Neural cell (in vitro differentiated cells): Measurements from ENCODE around the gene CHKA. TPM values are rescaled to one million over a fixed set of nuclear protein-coding genes. Genes with fewer than 3 reads are reported as not detected.

Experiments
- H2AFZ ChIP-seq: fragments of 200-600, 300-800 bp; sonication (generic), shearing (Covaris generic); 2 replicates; pipeline ENCODE4 v1.6.0; 2014; ENCODE audit warnings: low read depth, mild to moderate bottlenecking, antibody characterized with exemption, low read length, moderate library complexity
- H3F3A ChIP-seq: fragments of 200-600 bp; shearing (Covaris generic); 2 replicates; pipeline ENCODE4 v1.6.1; 2016; ENCODE audit warnings: mild to moderate bottlenecking, moderate library complexity, mixed read lengths, antibody characterized with exemption, low read length; ENCODE audit not compliant: insufficient read depth, poor library complexity, severe bottlenecking
- H3K27ac ChIP-seq: fragments of 200-600, 300-800 bp; sonication (generic), shearing (Covaris generic); 2 replicates; pipeline ENCODE4 v1.5.1; 2014; ENCODE audit warnings: mild to moderate bottlenecking, low read length, moderate library complexity
- H3K27me3 ChIP-seq: fragments of 300-800, 200-600 bp; sonication (generic), shearing (Covaris generic); 2 replicates; pipeline ENCODE4 v1.6.0; 2014; ENCODE audit warnings: mild to moderate bottlenecking, low read depth, low read length, moderate library complexity; ENCODE audit not compliant: insufficient read depth
- H3K36me3 ChIP-seq: fragments of 300-800, 200-600 bp; sonication (generic), shearing (Covaris generic); 2 replicates; pipeline ENCODE4 v1.5.1; 2014; ENCODE audit warnings: mild to moderate bottlenecking, antibody characterized with exemption, low read length, moderate library complexity; ENCODE audit not compliant: insufficient read depth
- H3K4me2 ChIP-seq: fragments of 300-800, 200-600 bp; sonication (generic), shearing (Covaris generic); 2 replicates; pipeline ENCODE4 v1.6.0; 2014; ENCODE audit warnings: mild to moderate bottlenecking, low read length
- H3K4me3 ChIP-seq: fragments of 300-800, 200-600 bp; sonication (generic), shearing (Covaris generic); 2 replicates; pipeline ENCODE4 v1.5.1; 2014; ENCODE audit warnings: mild to moderate bottlenecking, low read length, moderate library complexity
- H3K79me2 ChIP-seq: fragments of 200-600 bp; shearing (Covaris generic); replicated peaks from 2 replicates; pipeline ENCODE4 v1.6.0; 2014; ENCODE audit warnings: mild to moderate bottlenecking, low read length, moderate library complexity; ENCODE audit not compliant: insufficient read depth
- H3K9ac ChIP-seq: fragments of 300-800, 200-600 bp; sonication (generic), shearing (Covaris generic); 2 replicates; pipeline ENCODE4 v1.6.1; 2016; ENCODE audit warnings: mild to moderate bottlenecking, low read length, mixed read lengths
- H3K9me2 ChIP-seq: fragments of 200-600 bp; shearing (Covaris generic); 2 replicates; pipeline ENCODE4 v1.6.1; 2016; ENCODE audit warnings: mild to moderate bottlenecking, low read length, mixed read lengths; ENCODE audit not compliant: insufficient read depth
- H3K9me3 ChIP-seq: fragments of 200-600, 300-800 bp; sonication (generic), shearing (Covaris generic); 2 replicates; pipeline ENCODE4 v1.6.1; 2016; ENCODE audit warnings: mild to moderate bottlenecking, mixed run types, low read length, moderate library complexity, mixed read lengths
- H4K20me1 ChIP-seq: fragments of 200-600 bp; shearing (Covaris generic); 2 replicates; pipeline ENCODE4 v1.6.1; 2016; ENCODE audit warnings: mild to moderate bottlenecking, mixed run types; ENCODE audit not compliant: insufficient read depth
- EP300 ChIP-seq: fragments of 450-650 bp; conservative IDR thresholded peaks from 2 replicates; pipeline ENCODE4 v1.6.1; 2014; ENCODE audit warnings: antibody characterized with exemption, mild to moderate bottlenecking, moderate library complexity; ENCODE audit not compliant: poor library complexity, severe bottlenecking
- EZH2 ChIP-seq: fragments of 200-600, 300-800 bp; shearing (Covaris generic), sonication (generic); IDR thresholded peaks from 2 replicates; pipeline ENCODE4 v1.6.1; 2014; ENCODE audit warnings: antibody characterized with exemption, low read length, borderline replicate concordance, mild to moderate bottlenecking; ENCODE audit not compliant: insufficient read depth, poor library complexity, severe bottlenecking
- MXI1 ChIP-seq: fragments of 450-650 bp; conservative IDR thresholded peaks from 2 replicates; pipeline ENCODE4 v1.6.1; 2014; ENCODE audit warnings: antibody characterized with exemption, mild to moderate bottlenecking; ENCODE audit not compliant: poor library complexity, severe bottlenecking
- POLR2AphosphoS5 ChIP-seq: IDR thresholded peaks from 2 replicates; pipeline ENCODE4 v1.6.1; 2012
- RAD21 ChIP-seq: fragments of 450-650 bp; conservative IDR thresholded peaks from 2 replicates; pipeline ENCODE4 v1.6.1; 2014; ENCODE audit warnings: antibody characterized with exemption, mild to moderate bottlenecking, moderate library complexity
- SMC3 ChIP-seq: fragments of 450-650 bp; conservative IDR thresholded peaks from 2 replicates; pipeline ENCODE4 v1.6.1; 2014; ENCODE audit warnings: antibody characterized with exemption, mild to moderate bottlenecking, moderate library complexity; ENCODE audit not compliant: poor library complexity
- TAF1 ChIP-seq: IDR thresholded peaks from 2 replicates; pipeline ENCODE4 v1.6.1; 2012; ENCODE audit warnings: low read depth
- polyA plus RNA-seq: library from polyadenylated mRNA; depleted of rRNA; stranded (reverse); fragments of >200 nt; gene quantifications from 2 replicates; pipeline ENCODE4 v1.2.3, GENCODE V29; 2014
- TF ChIP-seq, protein P1 (sequence below): fragments of 450-650 bp; IDR thresholded peaks from 2 replicates; pipeline ENCODE4 v1.5.1; 2014; ENCODE audit warnings: antibody characterized with exemption, mild to moderate bottlenecking, moderate library complexity; ENCODE audit not compliant: poor library complexity, severe bottlenecking
- TF ChIP-seq, protein P2 (sequence below): IDR thresholded peaks from 2 replicates; pipeline ENCODE4 v1.6.1; 2012; ENCODE audit warnings: borderline replicate concordance

The CHKA gene
- polyA plus RNA-seq, 1 donor from 2014 or later = 90.0 TPM

DNA sequence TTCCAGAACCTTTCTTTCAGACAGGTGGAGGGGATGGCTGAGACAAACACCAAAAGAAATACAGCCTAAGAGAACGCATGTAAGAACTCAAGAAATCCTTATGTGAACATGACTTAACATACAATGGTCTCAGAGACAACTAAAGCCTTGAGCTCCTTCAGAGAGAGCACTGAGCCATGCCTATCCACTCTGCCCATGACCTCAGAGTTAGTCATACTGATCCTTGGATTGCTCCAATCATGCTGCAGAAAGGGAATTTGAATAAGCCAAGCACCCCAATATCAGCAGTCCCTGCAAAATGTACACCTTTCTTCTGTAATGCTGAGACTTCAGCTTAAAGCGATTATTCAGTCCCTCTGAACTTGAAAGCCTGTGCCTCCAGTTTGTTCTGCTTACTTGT lies 43.2 kb upstream of the CHKA start:
- H4K20me1 ChIP-seq = no peaks in the 10 kb centered on the region
- H3K36me3 ChIP-seq = peaks cover 4% of the 10 kb centered on the region
- no peaks in the 10 kb centered on the region for H3K27me3 ChIP-seq
- no peak overlapping the region for H3K4me3 ChIP-seq
- no peaks in the 10 kb centered on the region for H3K9me3 ChIP-seq
- no peak overlapping the region for H3K27ac ChIP-seq
- no peaks in the 10 kb centered on the region for H3K79me2 ChIP-seq
- no peaks in the 10 kb centered on the region for H3F3A ChIP-seq
- TF ChIP-seq, protein P1, sequence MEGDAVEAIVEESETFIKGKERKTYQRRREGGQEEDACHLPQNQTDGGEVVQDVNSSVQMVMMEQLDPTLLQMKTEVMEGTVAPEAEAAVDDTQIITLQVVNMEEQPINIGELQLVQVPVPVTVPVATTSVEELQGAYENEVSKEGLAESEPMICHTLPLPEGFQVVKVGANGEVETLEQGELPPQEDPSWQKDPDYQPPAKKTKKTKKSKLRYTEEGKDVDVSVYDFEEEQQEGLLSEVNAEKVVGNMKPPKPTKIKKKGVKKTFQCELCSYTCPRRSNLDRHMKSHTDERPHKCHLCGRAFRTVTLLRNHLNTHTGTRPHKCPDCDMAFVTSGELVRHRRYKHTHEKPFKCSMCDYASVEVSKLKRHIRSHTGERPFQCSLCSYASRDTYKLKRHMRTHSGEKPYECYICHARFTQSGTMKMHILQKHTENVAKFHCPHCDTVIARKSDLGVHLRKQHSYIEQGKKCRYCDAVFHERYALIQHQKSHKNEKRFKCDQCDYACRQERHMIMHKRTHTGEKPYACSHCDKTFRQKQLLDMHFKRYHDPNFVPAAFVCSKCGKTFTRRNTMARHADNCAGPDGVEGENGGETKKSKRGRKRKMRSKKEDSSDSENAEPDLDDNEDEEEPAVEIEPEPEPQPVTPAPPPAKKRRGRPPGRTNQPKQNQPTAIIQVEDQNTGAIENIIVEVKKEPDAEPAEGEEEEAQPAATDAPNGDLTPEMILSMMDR = no peak
- no peak overlapping the region for H3K9ac ChIP-seq
- no peak overlapping the region for H2AFZ ChIP-seq
- no peak overlapping the region for H3K4me2 ChIP-seq
- H3K9me2 ChIP-seq = no peaks in the 10 kb centered on the region

DNA sequence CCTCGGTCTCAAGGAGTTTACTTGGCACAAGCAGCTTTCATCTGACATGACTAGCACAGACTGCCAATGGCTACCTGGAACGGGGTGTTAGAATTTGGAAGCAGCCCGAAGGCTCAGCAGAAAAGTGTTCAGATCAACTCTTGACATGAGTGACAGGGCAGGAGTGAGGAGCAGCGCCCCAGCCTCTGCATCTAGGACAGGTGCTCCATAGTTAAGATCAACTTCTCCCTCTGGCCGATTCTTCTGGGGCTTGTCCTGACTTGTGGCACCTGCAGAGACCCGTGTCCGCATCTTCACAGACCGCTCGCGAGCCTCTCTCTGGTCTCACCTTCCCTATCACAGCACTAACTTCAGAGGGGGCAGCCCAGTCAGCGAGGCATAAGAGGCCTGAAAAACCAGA lies 42.5 kb upstream of the CHKA start:
- no peak for TF ChIP-seq SMC3
- TF ChIP-seq POLR2AphosphoS5 = no peak
- no peak for TF ChIP-seq TAF1
- Histone ChIP-seq H3K36me3 (peaks cover 4% of the 10 kb centered on the region), H3K9me3 (no peaks in the 10 kb centered on the region)

DNA sequence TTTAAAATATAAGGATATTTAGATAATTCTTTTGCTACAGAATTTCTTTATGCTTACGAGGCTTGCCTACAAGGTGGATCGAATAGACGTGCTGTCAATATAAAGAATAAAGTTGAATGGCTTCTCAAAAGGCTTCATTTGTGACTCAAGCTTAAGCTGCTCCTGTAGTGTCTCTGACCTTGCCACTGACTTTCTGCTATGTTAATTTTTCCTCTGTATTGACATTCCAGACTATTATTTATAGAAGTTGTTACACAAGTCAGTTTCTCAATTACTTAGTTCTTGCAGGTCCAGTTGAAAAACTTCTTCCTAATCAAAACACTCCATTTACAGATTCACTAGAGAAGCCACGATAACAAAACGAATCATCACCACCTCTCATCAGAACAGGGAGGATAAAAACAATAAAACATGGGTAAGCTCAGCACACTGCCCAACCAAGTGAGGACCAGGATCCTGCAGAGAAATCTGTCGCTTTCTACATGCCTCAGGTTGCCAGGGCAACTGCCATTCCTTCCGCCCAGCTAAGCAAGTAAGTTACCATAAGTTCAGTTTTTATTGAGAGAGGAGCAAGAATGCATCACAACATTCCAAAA lies 39.0 kb upstream of the CHKA start:
- Histone ChIP-seq H3F3A (no peaks in the 10 kb centered on the region), H3K27me3 (no peaks in the 10 kb centered on the region), H3K4me2 (no peak overlapping the region), H3K36me3 (peaks cover 15% of the 10 kb centered on the region), H3K9ac (no peak overlapping the region), H4K20me1 (no peaks in the 10 kb centered on the region), H3K9me3 (no peaks in the 10 kb centered on the region), H3K27ac (no peak overlapping the region), H3K4me3 (no peak overlapping the region), H3K9me2 (no peaks in the 10 kb centered on the region), H3K79me2 (no peaks in the 10 kb centered on the region), H2AFZ (no peak overlapping the region)
- no peak for TF ChIP-seq MXI1
- no peak for TF ChIP-seq EP300
- no peak for TF ChIP-seq POLR2AphosphoS5
- TF ChIP-seq, protein P1 = no peak
- TF ChIP-seq TAF1 = no peak
- TF ChIP-seq EZH2 = no peak
- TF ChIP-seq, protein P2, sequence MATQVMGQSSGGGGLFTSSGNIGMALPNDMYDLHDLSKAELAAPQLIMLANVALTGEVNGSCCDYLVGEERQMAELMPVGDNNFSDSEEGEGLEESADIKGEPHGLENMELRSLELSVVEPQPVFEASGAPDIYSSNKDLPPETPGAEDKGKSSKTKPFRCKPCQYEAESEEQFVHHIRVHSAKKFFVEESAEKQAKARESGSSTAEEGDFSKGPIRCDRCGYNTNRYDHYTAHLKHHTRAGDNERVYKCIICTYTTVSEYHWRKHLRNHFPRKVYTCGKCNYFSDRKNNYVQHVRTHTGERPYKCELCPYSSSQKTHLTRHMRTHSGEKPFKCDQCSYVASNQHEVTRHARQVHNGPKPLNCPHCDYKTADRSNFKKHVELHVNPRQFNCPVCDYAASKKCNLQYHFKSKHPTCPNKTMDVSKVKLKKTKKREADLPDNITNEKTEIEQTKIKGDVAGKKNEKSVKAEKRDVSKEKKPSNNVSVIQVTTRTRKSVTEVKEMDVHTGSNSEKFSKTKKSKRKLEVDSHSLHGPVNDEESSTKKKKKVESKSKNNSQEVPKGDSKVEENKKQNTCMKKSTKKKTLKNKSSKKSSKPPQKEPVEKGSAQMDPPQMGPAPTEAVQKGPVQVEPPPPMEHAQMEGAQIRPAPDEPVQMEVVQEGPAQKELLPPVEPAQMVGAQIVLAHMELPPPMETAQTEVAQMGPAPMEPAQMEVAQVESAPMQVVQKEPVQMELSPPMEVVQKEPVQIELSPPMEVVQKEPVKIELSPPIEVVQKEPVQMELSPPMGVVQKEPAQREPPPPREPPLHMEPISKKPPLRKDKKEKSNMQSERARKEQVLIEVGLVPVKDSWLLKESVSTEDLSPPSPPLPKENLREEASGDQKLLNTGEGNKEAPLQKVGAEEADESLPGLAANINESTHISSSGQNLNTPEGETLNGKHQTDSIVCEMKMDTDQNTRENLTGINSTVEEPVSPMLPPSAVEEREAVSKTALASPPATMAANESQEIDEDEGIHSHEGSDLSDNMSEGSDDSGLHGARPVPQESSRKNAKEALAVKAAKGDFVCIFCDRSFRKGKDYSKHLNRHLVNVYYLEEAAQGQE = no peak
- TF ChIP-seq SMC3 = no peak
- no peak for TF ChIP-seq RAD21

More for the DNA sequence above, 42.5 kb upstream of the CHKA start:
- Histone ChIP-seq H3K9me2 (no peaks in the 10 kb centered on the region), H3F3A (no peaks in the 10 kb centered on the region), H3K9ac (no peak overlapping the region), H4K20me1 (no peaks in the 10 kb centered on the region), H3K79me2 (no peaks in the 10 kb centered on the region), H3K27me3 (no peaks in the 10 kb centered on the region), H3K4me3 (no peak overlapping the region), H2AFZ (no peak overlapping the region), H3K4me2 (no peak overlapping the region), H3K27ac (no peak overlapping the region)
